Neutrophil (primary cell): ENCODE measurements around the gene HSP90AA1.
"Not testable (repeated sequence)": the region's sequence is repeated elsewhere in the genome, so short reads cannot be mapped to it uniquely, and the experiment has no call there.

Source experiments
- H3K27ac ChIP-seq: fragments of 200-600 bp; sonication (generic); 2 replicates; pipeline ENCODE4 v1.5.1; 2016; ENCODE audit warnings: mild to moderate bottlenecking, moderate library complexity
- H3K27me3 ChIP-seq: fragments of 200-600 bp; sonication (generic); 2 replicates; pipeline ENCODE4 v1.6.0; 2016; ENCODE audit warnings: mild to moderate bottlenecking
- H3K36me3 ChIP-seq: fragments of 200-600 bp; sonication (generic); 2 replicates; pipeline ENCODE4 v1.5.1; 2017
- H3K4me1 ChIP-seq, 2 experiments: fragments of 200-600 bp in 1 of 2; sonication (generic) in 1 of 2; 1 replicate in 1 of 2; 2 replicates in 1 of 2; pipeline versions ENCODE4 v1.5.1 to v1.6.1; 2013 to 2016; ENCODE audit warnings: low read depth in 1 of 2, low read length in 1 of 2, mild to moderate bottlenecking in 1 of 2, moderate library complexity in 1 of 2; ENCODE audit not compliant: control insufficient read depth in 1 of 2, insufficient read depth in 1 of 2
- H3K4me3 ChIP-seq, 2 experiments: fragments of 200-600 bp in 1 of 2; sonication (generic) in 1 of 2; 1 replicate in 1 of 2; 2 replicates in 1 of 2; pipeline ENCODE4 v1.5.1; 2013 to 2016; ENCODE audit warnings: low read depth in 1 of 2, low read length in 1 of 2, mild to moderate bottlenecking in 1 of 2, moderate library complexity in 1 of 2
- H3K9me3 ChIP-seq: fragments of 200-600 bp; sonication (generic); 2 replicates; pipeline ENCODE4 v1.5.1; 2016
- TF ChIP-seq, protein P1 (sequence below): fragments of 200-600 bp; sonication (generic); IDR thresholded peaks from 2 replicates; pipeline ENCODE4 v1.5.1; 2016; ENCODE audit warnings: antibody characterized with exemption

Gene HSP90AA1

DNA sequence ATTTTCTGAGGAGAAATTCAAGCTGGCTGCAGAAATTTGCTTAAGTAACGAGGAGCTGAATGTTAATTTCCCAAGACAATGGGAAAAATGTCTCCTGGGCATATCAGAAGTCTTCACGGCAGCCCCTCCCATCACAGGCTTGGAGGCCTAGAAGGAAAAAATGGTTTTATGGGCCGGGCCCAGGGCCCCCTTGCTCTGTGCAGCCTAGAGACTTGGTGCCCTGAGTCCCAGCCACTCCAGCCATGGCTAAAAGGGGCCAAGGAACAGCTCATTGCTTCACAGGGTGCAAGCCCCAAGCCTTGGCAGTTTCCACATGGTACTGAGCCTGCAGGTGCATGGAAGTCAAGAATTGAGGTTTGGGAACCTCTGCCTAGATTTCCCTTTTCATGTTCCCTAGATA, 24.3 kb upstream of the HSP90AA1 start:
- TF ChIP-seq, protein P1, sequence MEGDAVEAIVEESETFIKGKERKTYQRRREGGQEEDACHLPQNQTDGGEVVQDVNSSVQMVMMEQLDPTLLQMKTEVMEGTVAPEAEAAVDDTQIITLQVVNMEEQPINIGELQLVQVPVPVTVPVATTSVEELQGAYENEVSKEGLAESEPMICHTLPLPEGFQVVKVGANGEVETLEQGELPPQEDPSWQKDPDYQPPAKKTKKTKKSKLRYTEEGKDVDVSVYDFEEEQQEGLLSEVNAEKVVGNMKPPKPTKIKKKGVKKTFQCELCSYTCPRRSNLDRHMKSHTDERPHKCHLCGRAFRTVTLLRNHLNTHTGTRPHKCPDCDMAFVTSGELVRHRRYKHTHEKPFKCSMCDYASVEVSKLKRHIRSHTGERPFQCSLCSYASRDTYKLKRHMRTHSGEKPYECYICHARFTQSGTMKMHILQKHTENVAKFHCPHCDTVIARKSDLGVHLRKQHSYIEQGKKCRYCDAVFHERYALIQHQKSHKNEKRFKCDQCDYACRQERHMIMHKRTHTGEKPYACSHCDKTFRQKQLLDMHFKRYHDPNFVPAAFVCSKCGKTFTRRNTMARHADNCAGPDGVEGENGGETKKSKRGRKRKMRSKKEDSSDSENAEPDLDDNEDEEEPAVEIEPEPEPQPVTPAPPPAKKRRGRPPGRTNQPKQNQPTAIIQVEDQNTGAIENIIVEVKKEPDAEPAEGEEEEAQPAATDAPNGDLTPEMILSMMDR, result no peak
- Histone ChIP-seq H3K4me3 (no peak overlapping the region), H3K36me3 (no peaks in the 10 kb centered on the region), H3K9me3 (no peaks in the 10 kb centered on the region), H3K27me3 (no peaks in the 10 kb centered on the region), H3K27ac (no peak overlapping the region), H3K4me1 (no peaks in the 10 kb centered on the region)

DNA sequence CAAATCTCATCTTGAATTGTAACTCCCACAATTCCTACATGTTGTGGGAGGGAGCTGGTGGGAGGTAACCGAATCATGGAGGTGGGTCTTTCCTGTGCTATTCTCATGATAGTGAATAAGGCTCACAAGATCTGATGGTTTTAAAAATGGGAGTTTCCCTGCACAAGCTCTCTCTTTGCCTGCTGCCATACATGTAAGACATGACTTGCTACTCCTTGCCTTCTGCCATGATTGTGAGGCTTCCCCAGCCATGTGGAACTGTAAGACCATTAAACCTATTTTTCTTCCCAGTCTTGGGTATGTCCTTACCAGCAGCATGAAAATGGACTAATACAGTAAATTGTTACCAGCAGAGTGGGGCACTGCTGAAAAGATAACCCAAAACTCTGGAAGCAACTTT, 22.5 kb upstream of the HSP90AA1 start:
- not testable (repeated sequence) for H3K4me3 ChIP-seq, H3K9me3 ChIP-seq, H3K36me3 ChIP-seq, H3K27me3 ChIP-seq, H3K27ac ChIP-seq, H3K4me1 ChIP-seq

DNA sequence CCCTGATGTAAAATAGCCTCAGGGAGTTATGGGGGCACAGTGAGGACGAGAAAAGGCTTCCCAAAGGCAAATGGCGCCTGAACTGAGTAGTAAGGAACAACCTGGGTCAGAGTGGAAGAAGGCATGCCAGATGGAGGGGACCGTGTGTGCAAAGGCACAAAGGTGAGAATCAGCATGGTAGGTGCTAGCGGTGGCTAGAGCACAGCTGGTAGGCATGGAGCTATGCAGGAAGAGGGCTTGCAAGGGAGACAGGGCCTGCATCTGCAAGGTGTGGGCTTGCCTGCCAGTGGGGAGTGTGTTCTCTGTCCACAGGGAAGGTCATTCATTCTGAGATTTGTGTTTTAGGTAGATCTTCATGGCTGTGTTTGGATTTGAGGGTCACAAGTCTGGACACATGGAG, 18.5 kb upstream of the HSP90AA1 start:
- Histone ChIP-seq H3K27me3 (no peaks in the 10 kb centered on the region), H3K4me3 (no peak overlapping the region), H3K9me3 (no peaks in the 10 kb centered on the region), H3K36me3 (no peaks in the 10 kb centered on the region), H3K4me1 (no peaks in the 10 kb centered on the region), H3K27ac (no peak overlapping the region)
- TF ChIP-seq, protein P1, result no peak

GRCh38 chr14:102103062-102103695, 16.3 kb upstream of the HSP90AA1 start:
- Histone ChIP-seq H3K36me3 (no peaks in the 10 kb centered on the region), H3K4me1 (no peaks in the 10 kb centered on the region), H3K27me3 (no peaks in the 10 kb centered on the region), H3K9me3 (no peaks in the 10 kb centered on the region), H3K4me3 (no peak overlapping the region), H3K27ac (no peak overlapping the region)
- TF ChIP-seq, protein P1, result no peak

DNA sequence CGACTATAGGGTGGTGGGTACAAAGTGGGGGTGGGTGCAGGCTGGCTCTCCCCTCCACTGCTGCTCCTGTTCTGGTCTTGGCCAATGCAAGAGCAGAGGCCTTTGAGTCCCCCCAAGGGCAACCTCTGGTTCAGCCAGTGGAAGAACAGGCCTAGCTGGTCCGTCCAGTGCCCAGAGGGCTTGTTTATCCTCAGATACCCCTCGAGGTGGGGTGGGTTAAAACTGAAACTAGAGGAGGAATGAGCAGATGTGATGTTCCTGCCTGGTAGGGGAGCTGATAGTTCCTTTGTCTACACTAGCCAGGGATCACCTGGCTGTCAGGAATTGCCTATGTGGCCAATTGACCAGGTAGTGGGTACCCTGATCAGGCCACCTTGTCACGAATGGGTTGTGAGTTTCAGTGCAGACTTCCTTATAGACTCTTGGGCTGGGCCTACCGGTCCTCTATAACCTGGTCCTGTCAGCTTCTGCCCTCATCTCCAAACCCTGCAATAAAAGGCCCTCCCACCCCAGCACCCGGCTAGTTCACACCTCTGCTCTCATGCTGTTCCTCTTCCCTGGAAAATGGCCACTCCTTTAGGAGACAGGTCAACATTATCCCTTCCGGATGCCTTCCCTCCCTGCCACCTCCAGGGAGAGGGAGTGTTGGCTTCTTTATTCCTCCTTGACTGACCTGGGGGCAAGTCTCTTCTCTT, 10.7 kb upstream of the HSP90AA1 start:
- no peak overlapping the region for H3K4me3 ChIP-seq
- H3K9me3 ChIP-seq, result no peaks in the 10 kb centered on the region
- no peaks in the 10 kb centered on the region for H3K36me3 ChIP-seq
- H3K27ac ChIP-seq, result no peak overlapping the region
- peaks cover 8% of the 10 kb centered on the region for H3K27me3 ChIP-seq
- TF ChIP-seq, protein P1, result no peak
- H3K4me1 ChIP-seq, result no peaks in the 10 kb centered on the region

DNA sequence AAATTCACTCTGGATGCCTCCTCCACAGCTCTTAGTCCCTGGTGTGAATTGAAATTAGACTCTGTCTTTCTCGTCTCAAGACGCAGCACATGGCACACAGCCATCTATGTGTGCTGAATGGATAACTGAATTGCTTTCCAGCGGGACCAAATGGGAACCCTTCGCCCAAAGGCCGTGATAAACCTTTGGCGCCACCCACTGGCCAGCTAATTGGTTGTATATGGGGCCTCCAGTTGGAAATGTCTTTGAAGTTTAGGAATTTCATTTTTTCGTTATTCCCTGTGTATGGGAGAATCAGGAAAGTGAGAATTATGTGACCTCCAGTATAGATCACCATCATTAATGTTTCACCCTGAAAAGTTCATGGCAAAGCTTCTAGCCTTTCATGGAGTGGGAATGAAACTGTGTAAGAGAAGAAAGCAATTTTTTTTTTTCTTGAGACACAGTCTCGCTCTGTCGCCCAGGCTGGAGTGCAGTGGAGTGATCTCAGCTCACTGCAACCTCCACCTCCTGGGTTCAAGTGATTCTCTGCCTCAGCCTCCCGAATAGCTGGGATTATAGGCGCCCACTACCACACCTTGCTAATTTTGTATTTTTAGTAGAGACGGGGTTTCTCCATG, 9.8 kb upstream of the HSP90AA1 start:
- no peak overlapping the region for H3K27ac ChIP-seq
- no peak overlapping the region for H3K4me3 ChIP-seq
- H3K4me1 ChIP-seq, result no peaks in the 10 kb centered on the region
- TF ChIP-seq, protein P1, result peak; percentile 71
- peaks cover 8% of the 10 kb centered on the region for H3K27me3 ChIP-seq
- H3K9me3 ChIP-seq, result no peaks in the 10 kb centered on the region
- no peaks in the 10 kb centered on the region for H3K36me3 ChIP-seq
